Activated CD4-positive, alpha-beta T cell treated with anti-CD3 and anti-CD28 coated beads, Interleukin-2, Interleukin-6, amounts not matched to agents 100 ng/mL and 50 ng/mL, durations not matched to agents 16 hours and 8 hours (primary cell): ENCODE results near the gene KCNK6.
"Not testable (repeated sequence)": the region's sequence is repeated elsewhere in the genome, so short reads cannot be mapped to it uniquely, and the experiment has no call there.

Experiments used
- DNase-seq: peaks from one replicate; pipeline ENCODE4 v3.0.0-alpha.2; 2020

Gene KCNK6

GRCh38 chr19:38362946-38363688 is 43.5 kb downstream of the KCNK6 start:
- DNase-seq = not testable (repeated sequence)

GRCh38 chr19:38367041-38367440 is 47.4 kb downstream of the KCNK6 start:
- DNase-seq = no peak

GRCh38 chr19:38369584-38369983 is 49.9 kb downstream of the KCNK6 start:
- DNase-seq = no peak

DNA sequence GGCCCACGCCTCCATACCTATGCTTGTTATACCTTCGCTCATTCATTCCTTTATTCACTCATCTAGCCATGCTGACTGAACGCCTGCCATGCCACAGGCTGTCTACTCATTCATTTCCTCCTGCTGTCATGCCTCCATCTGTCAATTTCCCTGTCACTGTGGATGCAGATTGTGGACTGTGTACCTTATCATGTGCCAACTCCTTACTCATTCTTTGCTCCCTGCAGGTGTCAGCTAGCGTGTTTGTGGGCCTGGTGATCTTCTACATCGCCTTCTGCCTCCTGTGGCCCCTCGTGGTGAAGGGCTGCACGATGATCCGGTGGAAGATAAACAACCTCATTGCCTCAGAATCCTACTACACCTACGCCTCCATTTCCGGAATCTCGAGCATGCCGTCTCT is 50.7 kb downstream of the KCNK6 start:
- no peak for DNase-seq

DNA sequence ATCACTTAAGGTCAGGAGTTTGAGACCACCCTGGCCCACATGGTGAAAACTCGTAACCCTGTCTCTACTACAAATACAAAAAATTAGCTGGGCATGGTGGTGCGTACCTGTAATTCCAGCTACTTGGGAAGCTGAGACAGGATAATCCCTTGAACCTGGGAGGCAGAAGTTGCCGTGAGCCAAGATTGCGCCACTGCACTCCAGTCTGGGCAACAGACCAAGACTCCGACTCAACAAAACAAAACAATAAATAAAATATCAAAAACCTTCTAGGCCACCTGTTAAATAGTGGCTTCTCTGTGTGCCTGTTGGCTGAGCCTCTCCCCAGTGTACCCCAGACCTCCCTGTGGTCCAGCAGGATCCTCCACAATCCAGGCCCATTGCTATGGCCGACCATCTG is 51.4 kb downstream of the KCNK6 start:
- no peak for DNase-seq

GRCh38 chr19:38373907-38374331 is 54.3 kb downstream of the KCNK6 start:
- no peak for DNase-seq

DNA sequence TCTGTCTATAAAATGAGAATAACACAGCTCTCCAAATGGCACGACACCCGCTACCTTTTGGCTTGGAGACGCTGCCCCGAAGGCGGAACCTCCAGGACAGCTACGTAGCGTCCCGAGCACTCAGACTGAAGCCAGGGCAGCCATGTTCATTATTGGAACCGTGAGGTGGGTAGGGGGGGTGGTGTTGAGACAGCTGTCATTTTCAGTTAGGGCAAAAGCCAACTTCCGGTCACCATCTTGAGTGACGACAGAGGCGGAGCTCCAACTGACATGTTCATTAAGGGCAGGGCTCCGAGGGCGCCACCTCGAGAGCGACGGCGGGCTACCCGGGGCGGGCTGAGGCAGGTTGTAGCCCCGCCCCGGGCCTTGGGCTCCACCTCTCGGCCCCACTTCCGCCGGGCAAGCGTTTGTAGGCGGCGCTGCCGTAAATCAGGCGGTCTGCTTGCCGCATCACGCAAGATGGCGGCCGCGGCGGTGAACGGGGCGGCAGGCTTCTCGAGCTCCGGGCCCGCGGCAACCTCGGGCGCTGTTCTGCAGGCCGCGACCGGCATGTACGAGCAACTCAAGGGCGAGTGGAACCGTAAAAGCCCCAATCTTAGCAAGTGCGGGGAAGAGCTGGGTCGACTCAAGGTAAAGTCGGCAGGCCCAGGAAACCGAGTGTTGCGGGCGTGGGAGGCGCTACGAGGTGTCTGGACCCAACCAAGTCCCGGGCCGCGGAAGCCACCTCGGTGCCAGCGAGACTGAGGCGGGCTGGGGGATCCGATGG is 54.9 kb downstream of the KCNK6 start, which contains the start of gene PSMD8:
TSS of gene PSMD8 (plus strand) at position 240 of the 766 bp plus-strand sequence. CDS start at position 271, 31 bp downstream.
- DNase-seq = peak; percentile 100

DNA sequence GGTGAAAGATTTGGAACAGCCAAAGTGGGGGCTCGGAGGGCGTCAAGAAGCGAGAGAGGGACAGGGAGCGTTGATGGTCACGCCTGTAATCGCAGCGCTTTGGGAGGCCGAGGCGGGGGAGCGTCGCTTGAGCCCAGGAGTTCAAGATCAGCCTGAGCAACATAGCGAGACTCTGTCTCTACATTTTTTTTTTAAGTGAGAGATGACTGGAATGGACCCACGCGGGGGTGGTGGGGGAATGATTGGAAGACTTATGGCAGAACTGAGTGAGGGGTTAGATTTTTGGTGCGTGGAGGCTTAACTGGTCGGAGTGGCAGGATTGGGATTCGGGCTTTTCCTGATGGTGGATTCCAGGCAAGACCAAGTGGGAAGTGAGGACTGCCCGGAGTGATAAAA is 55.5 kb downstream of the KCNK6 start:
- DNase-seq = no peak

GRCh38 chr19:38375748-38376147 is 56.1 kb downstream of the KCNK6 start:
- no peak for DNase-seq

- DNase-seq = no peak
Observed at GRCh38 chr19:38376576-38376975, 56.9 kb downstream of the KCNK6 start.

GRCh38 chr19:38377052-38377451 is 57.4 kb downstream of the KCNK6 start:
- DNase-seq = no peak

DNA sequence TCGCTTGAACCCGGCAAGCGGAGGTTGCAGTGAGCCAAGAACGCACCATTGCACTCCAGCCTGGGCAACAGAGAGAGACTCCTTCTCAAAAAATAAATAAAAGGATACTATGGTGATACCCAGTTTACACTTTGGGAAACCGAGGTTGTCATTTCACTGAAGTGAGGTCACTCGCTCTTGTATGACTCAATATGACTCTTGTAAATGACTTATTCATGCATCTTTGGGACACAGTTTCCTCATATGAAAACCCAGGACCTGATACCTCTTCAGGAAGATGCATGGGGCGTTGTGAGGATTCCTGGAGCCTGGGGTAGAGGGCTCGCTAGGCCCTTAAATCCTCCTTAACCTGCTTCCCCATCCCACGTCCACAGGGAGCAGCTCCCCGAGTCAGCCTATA is 59.2 kb downstream of the KCNK6 start:
- no peak for DNase-seq

DNA sequence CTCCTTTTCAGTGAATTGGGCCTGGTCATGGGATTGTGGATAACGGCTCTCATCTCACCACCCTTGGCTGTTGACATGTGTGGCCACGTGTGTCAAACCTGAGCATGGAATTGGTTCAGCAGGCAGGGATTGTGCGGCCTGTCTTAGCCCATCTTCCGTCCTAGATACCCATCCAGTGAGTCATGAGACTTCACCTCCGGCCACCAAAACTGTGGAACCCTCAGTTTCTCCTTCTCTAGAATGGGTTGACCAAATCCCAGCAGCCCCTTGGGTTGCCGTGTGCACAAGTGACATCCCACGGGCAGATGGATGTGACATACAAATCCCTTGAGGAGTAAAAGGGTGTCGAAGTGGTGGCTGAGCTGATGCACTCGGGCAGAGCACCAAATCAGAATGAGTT is 61.5 kb downstream of the KCNK6 start:
- no peak for DNase-seq
